GM18526 (cell line): ENCODE results near the gene PGM5.

ENCODE experiments used
- POLR2A ChIP-seq: IDR thresholded peaks from 3 replicates; pipeline ENCODE4 v1.6.1; 2011; ENCODE audit not compliant: insufficient read length; ENCODE audit errors: extremely low read depth

The PGM5 gene

GRCh38 chr9:68454579-68455334 lies 98.3 kb downstream of the PGM5 start:
- no peak for TF ChIP-seq POLR2A

- TF ChIP-seq POLR2A = no peak
Measured at GRCh38 chr9:68455451-68455850, 99.0 kb downstream of the PGM5 start.

DNA sequence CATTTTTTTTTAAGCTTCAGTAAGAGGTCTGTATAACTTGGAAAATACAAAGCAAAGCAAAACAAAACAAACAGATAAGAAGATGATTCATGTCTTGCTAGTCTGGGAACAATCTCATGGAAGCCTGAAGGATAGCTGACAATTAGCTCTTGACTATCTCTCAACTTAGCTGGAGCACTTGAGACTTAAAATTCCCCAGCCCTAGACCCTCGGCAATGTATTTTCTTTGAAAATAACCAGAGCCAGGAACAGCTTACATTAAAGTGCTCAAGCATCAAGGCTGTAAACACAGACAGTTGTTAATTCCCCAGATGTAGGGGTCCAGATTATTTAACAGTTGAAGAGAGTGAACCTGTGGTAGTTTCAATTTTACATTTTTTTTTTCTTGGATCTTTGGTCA lies 101.4 kb downstream of the PGM5 start:
- no peak for TF ChIP-seq POLR2A

DNA sequence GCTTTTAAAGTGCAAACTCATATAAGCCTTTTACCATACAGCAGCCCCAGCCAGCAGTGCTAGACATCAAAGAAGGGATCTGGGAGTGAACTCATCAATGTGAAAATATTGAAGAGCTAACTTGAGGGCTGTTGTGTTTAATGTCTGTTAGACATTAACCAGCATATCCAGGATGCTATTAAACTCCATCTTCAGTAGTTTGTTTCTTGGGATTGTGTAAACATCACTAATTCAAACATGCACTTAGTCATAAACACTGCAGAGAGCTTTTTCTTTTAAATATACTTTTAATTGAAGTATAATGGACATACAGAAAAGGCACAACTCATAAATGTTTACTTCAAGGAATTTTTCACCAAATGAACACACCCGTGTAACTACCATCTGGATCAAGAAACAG lies 102.5 kb downstream of the PGM5 start:
- no peak for TF ChIP-seq POLR2A

- TF ChIP-seq POLR2A = no peak
Measured at GRCh38 chr9:68462105-68462775, 105.8 kb downstream of the PGM5 start.

- no peak for TF ChIP-seq POLR2A
Measured at GRCh38 chr9:68470067-68470466, 113.7 kb downstream of the PGM5 start.

DNA sequence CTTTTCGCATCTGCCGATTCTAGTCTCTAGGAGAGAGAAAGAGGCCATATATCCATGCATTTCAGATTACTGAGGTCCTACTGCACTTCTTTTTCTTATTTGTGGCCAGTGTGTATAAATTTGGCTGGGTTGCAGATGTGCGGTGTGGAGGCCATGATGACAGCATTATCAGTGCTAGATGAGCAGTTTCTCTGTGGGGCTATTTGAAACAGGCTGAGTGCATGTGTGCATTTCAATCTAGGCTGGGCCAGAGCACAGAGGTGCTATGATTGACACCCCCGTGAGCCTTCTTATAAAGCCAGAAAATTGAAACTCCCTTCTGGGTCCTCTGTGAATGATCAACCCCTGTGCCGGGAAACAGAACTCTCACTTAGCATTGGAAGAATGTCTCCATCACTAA lies 114.2 kb downstream of the PGM5 start:
- TF ChIP-seq POLR2A = no peak

DNA sequence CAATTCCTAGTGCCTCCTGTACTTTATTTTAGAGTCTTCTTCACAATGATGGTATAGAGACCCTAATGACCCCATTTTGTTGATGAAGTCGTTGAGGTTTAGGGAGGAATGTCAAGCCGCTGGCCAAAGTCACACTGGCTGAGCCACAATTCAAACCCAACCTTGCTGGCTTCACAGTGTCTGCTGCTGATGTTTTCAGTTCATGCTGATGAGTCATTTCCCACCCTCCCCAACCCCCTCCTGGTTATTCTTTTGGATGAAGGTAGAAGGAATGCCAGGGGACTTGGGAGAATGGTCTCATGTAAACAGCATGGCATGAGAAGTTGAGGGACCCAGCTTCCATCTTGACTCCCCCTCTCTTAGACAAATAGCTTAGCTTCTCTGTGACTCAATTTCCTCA lies 115.7 kb downstream of the PGM5 start:
- TF ChIP-seq POLR2A = no peak

- TF ChIP-seq POLR2A = no peak
Measured at GRCh38 chr9:68473790-68474189, 117.4 kb downstream of the PGM5 start.

GRCh38 chr9:68476422-68476821 lies 120.0 kb downstream of the PGM5 start:
- no peak for TF ChIP-seq POLR2A

GRCh38 chr9:68476847-68477246 lies 120.4 kb downstream of the PGM5 start:
- TF ChIP-seq POLR2A = no peak

DNA sequence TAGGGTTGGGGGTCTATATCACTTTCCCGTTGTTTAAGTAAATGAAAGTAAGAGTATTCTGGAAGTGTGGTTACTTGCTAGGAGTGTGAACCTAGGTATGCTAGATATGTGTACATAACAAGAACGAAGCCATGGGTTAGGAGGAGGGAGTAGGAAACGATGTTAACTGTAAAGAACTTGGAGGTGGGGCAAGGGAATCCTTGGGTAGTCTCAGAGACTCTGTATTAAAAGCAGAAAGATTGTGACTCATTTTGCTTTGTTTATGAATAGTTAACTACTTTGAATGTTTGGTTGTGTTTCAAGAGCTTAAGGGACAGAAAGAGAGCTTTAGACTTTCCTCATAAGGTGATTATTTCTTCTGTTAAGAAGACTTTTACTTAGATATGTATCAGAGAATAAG lies 124.4 kb downstream of the PGM5 start:
- TF ChIP-seq POLR2A = no peak

DNA sequence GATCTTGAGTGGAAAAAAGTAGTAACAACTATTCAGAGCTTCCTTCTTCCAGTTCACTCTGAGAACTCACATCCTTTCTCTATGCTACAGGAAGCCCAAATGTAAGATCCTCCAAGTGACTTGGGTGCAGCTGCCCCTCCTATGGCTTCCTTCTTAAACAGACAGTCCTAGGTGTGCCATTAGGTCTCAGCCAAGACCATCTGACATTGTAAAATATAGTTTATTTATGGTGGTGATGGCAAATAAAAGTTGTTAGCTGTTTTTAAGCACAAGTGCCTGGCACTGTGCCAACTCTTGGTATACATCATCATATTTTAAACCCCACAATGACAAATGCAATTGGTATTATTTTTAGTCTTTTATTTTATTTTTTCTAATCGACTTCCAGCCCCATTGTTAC lies 126.1 kb downstream of the PGM5 start:
- TF ChIP-seq POLR2A = no peak

DNA sequence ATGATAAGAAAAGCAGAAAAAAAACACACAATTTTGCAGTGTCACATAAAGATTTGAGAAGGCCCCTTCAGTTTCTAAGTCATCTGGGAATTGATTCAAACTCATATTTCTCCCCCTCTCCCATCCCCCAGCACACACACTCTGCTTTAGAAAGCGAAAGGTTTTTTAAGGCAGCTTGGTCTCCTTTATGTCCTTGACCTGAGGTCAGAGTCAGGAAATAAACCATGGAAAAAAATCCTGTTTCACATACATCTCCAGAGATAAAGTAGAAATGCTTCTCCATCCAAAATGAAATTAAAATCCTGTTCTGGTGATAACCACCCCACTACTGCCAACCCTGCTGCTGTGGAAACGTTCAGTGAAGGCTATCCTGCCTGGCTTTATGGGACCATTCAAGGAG lies 131.7 kb downstream of the PGM5 start:
- no peak for TF ChIP-seq POLR2A

GRCh38 chr9:68489646-68490045 lies 133.2 kb downstream of the PGM5 start:
- no peak for TF ChIP-seq POLR2A

- TF ChIP-seq POLR2A = no peak
Measured at GRCh38 chr9:68492806-68493205, 136.4 kb downstream of the PGM5 start.

- TF ChIP-seq POLR2A = no peak
Measured at GRCh38 chr9:68493541-68493940, 137.1 kb downstream of the PGM5 start.
